HG02840 (cell line): ENCODE measurements around the gene ARFGEF3.

Experiments used
- ATAC-seq: cut with Tn5 transposase; IDR thresholded peaks from one replicate; pipeline ENCODE4 v1.9.1; 2021; ENCODE audit warnings: mild to moderate bottlenecking, moderate library complexity, moderate number of reproducible peaks; ENCODE audit not compliant: unreplicated experiment, low FRiP score

ARFGEF3 gene

GRCh38 chr6:138296381-138296780, 134.6 kb downstream of the ARFGEF3 start:
- ATAC-seq: no peak

GRCh38 chr6:138296786-138297185, 135.0 kb downstream of the ARFGEF3 start:
- no peak for ATAC-seq

GRCh38 chr6:138297761-138298298, 136.1 kb downstream of the ARFGEF3 start:
- ATAC-seq: no peak

- ATAC-seq: no peak
Observed at GRCh38 chr6:138300469-138300868, 138.7 kb downstream of the ARFGEF3 start.

- ATAC-seq: no peak
Observed at GRCh38 chr6:138302554-138302953, 140.8 kb downstream of the ARFGEF3 start.

- no peak for ATAC-seq
Observed at GRCh38 chr6:138307352-138307751, 145.6 kb downstream of the ARFGEF3 start.

- ATAC-seq: no peak
Observed at GRCh38 chr6:138307816-138308730, 146.3 kb downstream of the ARFGEF3 start.

- ATAC-seq: no peak
Observed at GRCh38 chr6:138308731-138309110, 147.0 kb downstream of the ARFGEF3 start.

GRCh38 chr6:138309695-138310094, 148.0 kb downstream of the ARFGEF3 start:
- no peak for ATAC-seq

GRCh38 chr6:138310294-138310693, 148.6 kb downstream of the ARFGEF3 start:
- no peak for ATAC-seq

- no peak for ATAC-seq
Observed at GRCh38 chr6:138310821-138311220, 149.1 kb downstream of the ARFGEF3 start.

- ATAC-seq: no peak
Observed at GRCh38 chr6:138311268-138311667, 149.5 kb downstream of the ARFGEF3 start.

GRCh38 chr6:138318741-138319375, 157.1 kb downstream of the ARFGEF3 start:
- ATAC-seq: no peak

- ATAC-seq: no peak
Observed at GRCh38 chr6:138321934-138322333, 160.2 kb downstream of the ARFGEF3 start.

- no peak for ATAC-seq
Observed at GRCh38 chr6:138323821-138324220, 162.1 kb downstream of the ARFGEF3 start.

GRCh38 chr6:138328210-138328609, 166.5 kb downstream of the ARFGEF3 start:
- no peak for ATAC-seq

- no peak for ATAC-seq
Observed at GRCh38 chr6:138330763-138331162, 169.0 kb downstream of the ARFGEF3 start.

- ATAC-seq: no peak
Observed at GRCh38 chr6:138331444-138331843, 169.7 kb downstream of the ARFGEF3 start.

- no peak for ATAC-seq
Observed at GRCh38 chr6:138331984-138332383, 170.2 kb downstream of the ARFGEF3 start.

GRCh38 chr6:138334000-138334399, 172.3 kb downstream of the ARFGEF3 start:
- no peak for ATAC-seq

GRCh38 chr6:138334963-138335362, 173.2 kb downstream of the ARFGEF3 start:
- no peak for ATAC-seq
